Superior temporal gyrus (tissue), 1 donor: ENCODE data around the gene LPCAT1.
"Not testable (repeated sequence)": the region's sequence is repeated elsewhere in the genome, so short reads cannot be mapped to it uniquely, and the experiment has no call there.

Experiments
- DNase-seq: peaks from one replicate; pipeline ENCODE4 v3.0.0-alpha.2; 2016; ENCODE audit errors: extremely low spot score

Gene LPCAT1

GRCh38 chr5:1509346-1510085 lies 14.2 kb downstream of the LPCAT1 start:
- no peak for DNase-seq

- no peak for DNase-seq
Observed at GRCh38 chr5:1508659-1509290, 15.0 kb downstream of the LPCAT1 start.

- no peak for DNase-seq
Observed at GRCh38 chr5:1507961-1508658, 15.7 kb downstream of the LPCAT1 start.

- DNase-seq: no peak
Observed at GRCh38 chr5:1507457-1507856, 16.3 kb downstream of the LPCAT1 start.

- DNase-seq: no peak
Observed at GRCh38 chr5:1507014-1507375, 16.8 kb downstream of the LPCAT1 start.

GRCh38 chr5:1506242-1507013 lies 17.3 kb downstream of the LPCAT1 start:
- no peak for DNase-seq

GRCh38 chr5:1505506-1506241 lies 18.1 kb downstream of the LPCAT1 start:
- no peak for DNase-seq

GRCh38 chr5:1505089-1505488 lies 18.7 kb downstream of the LPCAT1 start:
- not testable (repeated sequence) for DNase-seq

GRCh38 chr5:1504617-1505016 lies 19.1 kb downstream of the LPCAT1 start:
- no peak for DNase-seq

GRCh38 chr5:1504069-1504595 lies 19.6 kb downstream of the LPCAT1 start:
- DNase-seq: no peak

- DNase-seq: no peak
Observed at GRCh38 chr5:1503241-1504068, 20.3 kb downstream of the LPCAT1 start.

GRCh38 chr5:1502737-1503120 lies 21.0 kb downstream of the LPCAT1 start:
- no peak for DNase-seq

GRCh38 chr5:1502046-1502736 lies 21.6 kb downstream of the LPCAT1 start:
- DNase-seq: no peak

- DNase-seq: no peak
Observed at GRCh38 chr5:1501372-1502045, 22.3 kb downstream of the LPCAT1 start.

- DNase-seq: no peak
Observed at GRCh38 chr5:1500411-1501091, 23.2 kb downstream of the LPCAT1 start.

- DNase-seq: no peak
Observed at GRCh38 chr5:1499851-1500250, 23.9 kb downstream of the LPCAT1 start.

- no peak for DNase-seq
Observed at GRCh38 chr5:1498623-1499416, 24.9 kb downstream of the LPCAT1 start.
